Activated CD4-positive, alpha-beta T cell treated with anti-CD3 and anti-CD28 coated beads, Interleukin-2, amount 50 U/mL, for 48 hours (primary cell): ENCODE data around the gene TECR.
A peak's percentile ranks its signal among the peaks of the same experiment; 100 is the strongest.
"Not testable (repeated sequence)": the region's sequence is repeated elsewhere in the genome, so short reads cannot be mapped to it uniquely, and the experiment has no call there.

Experiments used
- DNase-seq, 2 experiments: peaks; one replicate each; pipeline ENCODE4 v3.0.0-alpha.2; 2020

The TECR gene

DNA sequence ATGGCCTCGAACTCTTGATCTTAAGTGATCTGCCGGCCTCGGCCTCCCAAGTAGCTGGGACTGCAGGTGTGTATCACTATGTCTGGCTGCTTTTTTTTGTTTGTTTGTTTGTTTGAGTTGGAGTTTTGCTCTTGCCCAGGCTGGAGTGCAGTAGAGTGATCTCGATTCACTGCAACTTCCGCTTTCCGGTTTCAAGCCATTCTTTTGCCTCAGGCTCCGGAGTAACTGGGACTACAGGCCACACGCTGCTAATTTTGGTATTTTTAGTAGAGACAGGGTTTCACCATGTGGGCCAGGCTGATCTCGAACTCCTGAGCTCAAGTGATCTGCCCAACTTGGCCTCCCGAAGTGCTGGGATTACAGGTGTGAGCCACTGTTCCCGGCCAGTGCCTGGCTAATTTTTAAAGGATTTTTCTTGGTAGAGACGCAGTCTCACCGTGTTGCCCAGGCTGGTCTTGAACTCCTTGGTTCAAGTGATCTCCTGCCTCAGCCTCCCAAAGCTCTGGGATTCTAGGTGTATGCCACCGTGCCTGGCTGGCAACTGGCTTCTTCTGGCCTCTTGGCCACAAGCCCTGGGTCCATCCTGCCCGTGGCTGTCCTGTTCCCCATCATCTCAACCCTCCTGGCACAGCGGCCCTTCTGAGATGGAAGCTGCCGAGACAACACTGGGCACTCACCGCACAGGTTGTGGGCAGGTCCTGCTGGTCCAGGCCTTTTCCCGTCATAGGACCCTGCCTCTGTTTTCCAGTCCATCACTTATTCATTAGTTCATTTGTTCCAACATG lies 11.5 kb downstream of the TECR start:
- DNase-seq: no peak

DNA sequence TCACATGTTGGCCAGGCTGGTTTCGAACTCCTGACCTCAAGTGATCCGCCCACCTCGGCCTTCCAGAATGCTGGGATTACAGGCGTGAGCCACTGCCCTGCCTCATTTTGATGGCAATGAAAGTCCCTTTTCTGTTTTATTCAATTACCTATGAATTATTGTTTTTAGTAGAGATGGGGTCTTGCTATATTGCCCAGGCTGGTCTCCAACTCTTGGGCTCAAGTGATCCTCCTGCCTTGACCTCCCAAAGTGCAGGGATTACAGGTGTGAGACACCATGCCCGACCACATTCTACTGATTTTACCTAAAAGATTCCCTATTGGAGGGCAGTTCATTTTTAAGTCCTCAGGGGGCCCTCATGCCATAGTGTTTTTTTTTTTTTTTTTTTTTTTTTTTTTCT lies 12.6 kb downstream of the TECR start:
- DNase-seq: not testable (repeated sequence)

DNA sequence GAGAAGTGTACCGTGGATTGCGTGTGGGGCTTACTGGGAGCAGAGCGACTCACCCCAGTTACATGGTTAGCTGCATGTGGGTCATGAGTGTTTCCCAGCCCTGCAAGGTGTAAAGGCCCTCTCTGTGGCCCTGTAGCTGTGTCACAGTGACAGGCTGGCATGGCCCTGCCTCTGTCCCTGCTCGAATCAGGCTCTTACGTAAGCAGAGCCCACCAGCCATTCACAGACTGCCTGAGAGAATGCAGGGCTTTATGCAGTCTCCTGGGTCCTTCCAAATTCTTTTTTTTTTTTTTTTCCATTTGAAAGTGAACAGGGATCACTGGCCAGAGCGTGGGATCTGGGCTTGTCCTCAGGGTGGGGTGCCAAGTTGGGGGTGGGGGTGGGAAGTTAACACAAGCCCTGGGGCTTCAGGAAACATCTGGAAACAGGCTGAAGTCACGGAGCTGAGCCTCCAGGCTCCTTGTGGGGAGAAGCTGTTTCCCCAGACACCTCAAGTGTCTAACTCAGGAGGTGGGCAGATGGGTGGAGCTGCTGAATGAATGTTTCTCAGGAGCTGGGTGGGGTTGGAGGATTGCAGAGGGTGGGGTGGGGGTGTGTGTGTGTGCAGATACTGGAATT lies 13.4 kb downstream of the TECR start:
- DNase-seq: no peak

DNA sequence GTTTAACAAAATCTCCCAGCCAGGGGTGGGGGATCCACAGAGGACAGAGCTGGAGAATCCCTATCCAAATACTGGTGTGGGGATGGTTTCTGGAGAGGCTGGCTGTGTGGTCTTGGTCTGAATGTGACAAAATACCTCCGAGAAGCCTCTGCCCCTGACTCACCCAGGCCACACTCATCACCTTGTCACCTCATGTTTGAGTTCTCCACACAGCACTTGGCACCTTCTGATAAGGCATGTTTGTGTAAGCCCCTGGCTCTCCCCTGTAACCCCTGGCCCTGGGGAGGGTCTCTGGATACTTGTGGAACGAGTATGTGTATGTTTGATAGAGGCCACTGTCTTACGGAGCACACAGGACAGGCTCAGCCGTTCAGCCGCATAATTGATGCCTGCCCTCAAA lies 14.7 kb downstream of the TECR start:
- no peak for DNase-seq

DNA sequence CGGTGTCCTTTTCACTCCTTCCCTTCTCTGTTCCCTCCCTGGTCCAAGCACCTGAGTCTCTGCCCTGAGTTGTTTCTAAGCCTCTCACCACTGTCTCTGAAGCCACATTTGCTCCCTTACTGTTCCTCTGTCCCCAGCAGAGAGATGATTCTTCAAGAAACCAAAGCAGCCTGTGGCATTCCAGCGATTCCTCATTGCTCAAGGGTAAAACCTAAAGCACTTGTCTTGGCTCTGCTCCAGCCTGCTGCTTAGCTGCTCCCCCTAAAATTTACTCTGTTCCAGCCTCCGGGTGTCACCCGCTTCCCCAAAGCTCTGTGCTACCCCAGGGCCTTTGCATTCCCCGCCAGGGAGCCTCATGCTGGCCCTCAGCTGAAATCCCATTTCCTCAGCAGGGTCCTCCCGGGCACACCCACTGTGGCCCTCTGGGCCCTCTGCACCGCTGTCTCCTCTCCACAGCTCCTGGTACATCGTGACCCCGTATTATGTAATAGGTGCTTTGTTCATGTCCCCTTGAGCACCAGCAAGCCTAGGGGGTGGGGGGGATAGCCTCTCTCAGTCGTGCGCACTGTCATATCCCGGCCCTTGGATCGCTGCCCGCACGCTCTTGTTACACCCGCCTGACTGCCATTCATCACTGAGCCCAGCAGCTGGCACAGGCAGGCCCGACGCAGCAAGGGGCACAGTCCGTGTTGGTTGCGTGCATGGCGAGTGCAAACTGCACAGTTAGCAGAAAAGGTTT lies 15.8 kb downstream of the TECR start:
- no peak for DNase-seq

DNA sequence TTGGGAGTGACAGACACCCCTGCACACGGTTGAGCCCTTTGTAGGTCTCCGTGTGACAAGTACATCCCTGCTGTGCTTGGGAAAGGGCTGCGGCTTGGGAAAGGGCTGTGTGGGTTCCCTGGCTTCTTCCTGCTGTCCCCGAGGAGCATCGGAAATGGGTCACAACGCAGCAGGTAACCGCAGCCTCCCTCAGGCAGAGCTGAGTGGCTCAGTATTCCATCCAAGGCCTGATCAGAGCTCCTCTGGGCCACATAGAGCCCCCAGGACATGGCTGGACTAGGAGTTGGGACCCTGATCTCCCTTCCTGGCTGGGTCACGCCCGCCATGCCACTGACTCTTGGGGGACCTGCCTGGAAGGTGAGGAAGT lies 16.3 kb downstream of the TECR start:
- DNase-seq: no peak

DNA sequence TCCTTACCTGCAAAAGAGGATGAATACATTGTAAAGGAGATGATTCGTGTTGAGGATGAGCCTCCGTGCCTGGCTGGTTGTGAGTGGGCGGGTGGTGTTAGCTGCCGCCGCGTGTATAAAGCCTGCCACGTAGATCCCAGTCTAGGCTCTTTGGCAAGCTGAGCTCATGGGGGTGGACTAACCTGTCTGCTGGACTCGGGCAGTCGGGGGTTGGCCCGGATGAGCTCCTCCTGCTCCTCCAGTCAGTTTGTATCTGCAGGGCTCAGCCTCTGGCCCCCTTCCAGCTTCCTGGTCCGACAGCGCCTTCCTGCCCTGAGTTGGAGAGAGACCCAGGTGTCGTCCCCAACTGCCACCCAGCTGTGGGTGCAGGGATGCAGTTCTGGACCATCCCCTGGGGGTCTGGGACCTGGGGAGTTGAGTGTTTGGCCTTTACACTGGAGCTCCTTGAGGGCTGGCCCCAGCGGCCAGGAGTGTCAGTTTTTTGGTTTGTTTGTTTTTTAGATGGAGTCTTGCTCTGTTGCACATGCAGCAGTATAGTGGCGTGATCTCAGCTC lies 20.9 kb downstream of the TECR start:
- no peak for DNase-seq

DNA sequence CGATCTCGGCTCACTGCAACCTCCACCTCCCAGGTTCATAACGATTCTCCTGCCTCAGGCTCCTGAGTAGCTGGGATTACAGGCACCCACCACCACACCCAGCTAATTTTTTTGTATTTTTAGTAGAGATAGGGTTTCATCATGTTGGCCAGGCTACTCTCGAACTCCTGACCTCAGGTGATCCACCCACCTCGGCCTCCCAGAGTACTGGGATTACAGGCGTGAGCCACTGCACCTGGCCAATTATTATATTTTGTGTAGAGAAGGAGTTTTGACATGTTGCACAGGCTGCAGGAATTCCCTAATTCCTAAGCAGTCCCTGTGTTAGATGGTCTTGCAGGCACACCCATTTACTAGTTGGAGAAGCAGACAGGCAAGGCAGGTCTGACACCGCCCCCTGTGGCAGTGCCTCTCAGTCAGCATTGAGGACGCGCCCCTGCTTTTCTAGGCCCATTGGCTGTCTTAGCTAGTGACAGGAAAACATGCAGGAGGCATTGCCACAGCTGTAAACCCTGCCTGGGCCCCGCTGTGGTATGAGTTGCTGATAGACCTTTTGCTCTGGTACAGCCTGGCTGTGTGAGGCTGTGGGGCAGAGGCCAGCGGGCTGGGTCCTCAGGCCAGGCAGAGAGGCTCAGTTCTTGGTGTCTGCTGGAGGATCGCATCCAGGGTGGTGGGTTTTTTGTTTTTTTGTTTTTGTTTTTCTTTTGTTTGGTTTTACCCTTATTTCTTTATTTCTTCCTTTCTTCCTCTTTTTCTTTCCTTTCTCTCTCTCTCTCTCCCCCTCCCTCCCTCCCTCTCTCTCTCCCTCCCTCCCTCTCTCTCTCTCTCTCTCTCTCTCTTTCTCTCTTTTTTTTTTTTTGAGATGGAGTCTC lies 22.0 kb downstream of the TECR start:
- DNase-seq: peak; percentile 63 to 71

DNA sequence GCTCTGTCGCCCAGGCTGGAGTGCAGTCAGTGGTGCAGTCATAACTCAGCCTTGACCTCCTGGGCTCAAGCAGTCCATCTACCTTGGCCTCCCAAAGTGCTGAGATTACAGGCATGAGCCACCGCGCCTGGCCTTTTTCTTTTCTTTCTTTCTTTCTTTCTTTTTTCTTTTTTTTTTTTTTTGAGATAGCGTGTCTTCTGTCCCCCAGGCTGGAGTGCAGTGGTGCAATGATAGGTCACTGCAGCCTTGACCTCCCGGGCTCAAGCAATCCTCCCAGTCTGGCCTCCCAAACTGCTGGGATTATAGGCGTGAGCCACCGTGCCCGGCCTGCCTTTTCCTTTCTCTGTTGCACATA lies 22.6 kb downstream of the TECR start:
- not testable (repeated sequence) for DNase-seq

DNA sequence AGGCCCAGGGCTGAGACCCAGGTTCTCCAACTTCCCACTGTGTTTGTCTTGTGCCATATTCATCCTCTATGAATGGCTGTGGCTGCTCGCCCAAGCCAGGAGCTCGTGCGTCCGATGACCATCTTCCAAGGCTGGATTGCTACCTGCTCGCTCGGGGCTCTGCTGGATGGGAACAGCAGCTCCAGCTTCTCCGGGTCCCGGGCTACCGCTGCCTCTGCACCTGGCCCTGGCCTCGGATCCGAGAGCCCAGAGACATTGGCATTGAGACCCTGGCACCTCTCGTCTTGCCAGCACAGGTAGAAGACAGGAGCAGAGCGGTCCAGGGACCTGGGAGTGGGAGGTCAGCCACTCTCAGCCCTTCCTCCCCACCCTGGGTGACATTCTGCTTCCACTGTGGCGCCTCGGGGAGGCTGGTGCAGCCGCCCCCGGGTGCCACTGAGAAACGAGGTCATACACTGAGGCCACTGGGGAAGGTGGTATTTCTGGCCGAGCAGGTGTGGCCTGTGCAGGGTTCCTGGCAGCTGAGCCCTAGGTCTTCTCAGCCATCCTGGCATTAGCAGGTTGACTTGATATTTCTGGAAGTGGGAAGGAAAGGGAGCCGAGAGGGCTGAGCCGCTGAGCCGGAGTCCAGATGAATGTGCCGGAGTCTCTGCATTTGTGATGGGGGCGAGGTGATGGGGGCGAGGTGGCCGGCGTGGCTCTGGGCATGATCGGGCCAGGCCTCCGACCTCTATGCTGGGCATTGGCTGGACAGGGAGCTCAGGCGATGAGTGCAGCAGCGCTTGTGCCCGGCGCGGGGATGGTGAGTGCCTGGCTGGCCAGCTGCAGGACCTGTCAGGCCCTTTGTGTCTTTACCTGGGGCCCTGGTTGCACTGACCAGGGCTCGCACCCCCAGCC lies 23.9 kb downstream of the TECR start:
- DNase-seq: no peak

DNA sequence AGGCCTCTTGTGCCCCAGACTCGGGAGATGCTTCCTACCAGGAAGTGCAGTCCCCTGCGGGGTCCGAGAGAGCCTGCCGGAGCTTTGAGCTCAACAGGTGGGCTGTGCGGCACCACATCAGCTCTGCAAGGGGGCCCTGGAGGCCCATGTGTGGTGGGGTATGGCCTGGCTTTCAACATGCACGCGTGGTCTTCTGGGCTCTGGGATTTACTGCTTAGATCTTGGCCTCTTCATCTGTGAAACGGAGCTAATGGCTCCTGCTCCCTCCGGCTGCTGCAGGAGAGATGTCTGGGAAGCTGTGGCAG lies 24.5 kb downstream of the TECR start:
- DNase-seq: no peak

DNA sequence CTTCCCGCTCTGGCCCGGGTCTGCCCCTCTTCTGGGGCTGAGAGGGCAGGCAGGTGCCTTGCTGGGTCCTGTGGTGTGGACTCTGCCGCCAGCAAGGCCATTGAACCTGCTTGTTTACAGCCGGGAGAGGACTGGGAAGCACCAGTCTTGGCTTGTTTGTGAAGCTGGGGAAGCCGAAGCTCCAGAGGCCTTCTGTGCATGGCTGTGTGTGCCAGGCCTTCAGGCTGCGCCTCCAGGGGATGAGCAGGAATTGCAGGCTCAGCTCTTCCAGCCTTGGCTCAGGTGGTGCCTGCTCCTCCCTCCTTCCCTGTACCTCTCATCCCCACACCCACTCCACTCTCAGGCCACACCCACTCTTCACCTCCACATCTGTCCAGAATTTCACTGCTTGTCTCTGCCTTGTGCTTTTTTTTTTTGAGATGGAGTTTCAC lies 25.0 kb downstream of the TECR start:
- DNase-seq: no peak

DNA sequence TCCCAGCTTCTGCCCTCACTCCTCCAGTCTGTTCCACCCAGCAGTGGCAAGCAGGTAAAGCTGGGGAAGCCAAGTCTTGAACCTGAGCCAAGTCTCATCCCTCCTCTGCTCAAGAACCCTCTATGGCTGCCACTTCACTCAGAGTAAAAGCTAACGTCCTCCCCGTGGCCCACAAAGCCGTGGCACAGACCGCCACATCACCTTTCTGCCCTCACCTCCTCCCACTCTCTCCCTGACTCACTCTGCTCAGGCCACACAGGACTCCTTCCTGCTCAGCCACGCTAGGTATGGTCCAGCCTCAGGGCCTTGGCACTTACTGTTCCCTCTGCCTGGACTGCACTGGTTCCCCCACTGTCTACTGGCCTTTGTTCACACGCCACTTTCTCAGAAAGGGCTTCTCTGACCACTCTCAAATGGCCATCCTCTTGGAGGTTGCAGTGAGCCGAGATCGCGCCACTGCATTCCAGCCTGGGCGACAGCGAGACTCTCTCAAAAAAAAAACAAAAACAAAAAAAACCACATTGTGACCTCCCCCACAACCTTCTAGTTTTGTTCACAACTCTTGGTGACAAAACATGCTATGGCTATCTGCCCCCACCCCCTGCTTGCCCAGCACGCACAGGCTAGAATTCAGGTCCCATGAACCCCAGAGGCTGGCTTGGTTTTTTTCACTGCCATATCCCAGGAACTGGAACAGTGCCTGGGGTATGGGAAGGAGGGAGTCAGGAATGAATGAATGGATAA lies 26.7 kb downstream of the TECR start:
- DNase-seq: no peak

DNA sequence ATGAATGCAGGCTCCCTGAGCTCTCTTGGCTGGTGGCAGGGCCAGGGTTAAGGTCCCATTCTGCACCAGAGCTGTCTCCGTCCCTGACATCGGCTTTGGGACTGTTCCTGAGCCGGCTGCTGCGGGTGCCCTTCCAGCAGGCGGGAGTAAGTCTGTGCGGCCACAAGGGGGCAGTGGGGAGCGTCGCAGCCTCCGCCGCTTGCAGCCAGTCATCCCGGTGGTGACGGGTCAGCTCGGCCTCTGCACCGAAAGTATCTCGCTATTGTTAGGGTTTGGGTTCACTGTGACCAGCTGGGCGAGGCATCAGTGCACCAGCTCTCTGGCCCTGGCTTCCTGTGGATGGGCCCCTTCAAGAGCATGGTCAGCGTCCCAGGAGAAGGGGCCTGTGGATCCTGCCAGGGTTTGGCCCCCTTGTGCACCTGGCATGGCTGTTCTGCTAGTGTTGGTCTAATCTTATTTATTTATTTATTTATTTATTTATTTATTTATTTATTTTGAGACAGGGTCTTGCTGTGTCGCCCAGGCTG lies 27.3 kb downstream of the TECR start:
- peak; percentile 82 to 85 for DNase-seq

DNA sequence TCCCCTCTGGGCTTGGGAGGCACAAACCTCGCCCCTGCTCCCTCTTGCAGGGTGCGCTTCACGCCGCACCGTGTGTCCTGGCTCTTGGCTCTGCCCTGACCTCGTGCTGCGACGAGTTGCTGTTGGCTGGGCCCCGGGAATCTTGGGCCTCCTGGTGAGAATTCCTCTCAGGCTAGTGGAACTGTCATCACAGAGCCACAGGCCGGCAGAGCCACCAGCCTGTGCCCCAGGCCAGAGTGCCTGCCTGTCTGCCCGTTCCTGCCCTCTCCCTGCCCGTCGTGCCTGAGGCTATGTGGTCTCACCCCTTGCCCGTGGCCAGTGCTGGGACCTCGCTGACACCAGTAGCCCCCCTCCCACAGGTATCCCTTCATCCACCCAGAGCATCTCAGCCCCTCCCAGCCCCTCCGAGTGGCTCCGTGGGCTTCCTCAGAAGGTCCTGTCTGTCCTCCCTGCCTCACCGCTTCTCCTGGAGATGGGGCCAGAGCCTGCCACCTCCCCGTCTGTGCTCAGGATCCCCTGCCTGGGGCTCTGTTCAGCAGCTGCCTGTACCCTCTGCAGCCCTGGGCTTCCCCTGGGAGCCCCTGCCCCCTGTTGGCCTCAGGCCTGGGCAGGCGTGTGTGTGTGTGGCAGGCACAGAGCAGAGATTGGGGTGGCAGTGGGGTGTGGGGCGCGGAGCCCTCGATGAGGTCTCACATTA lies 29.1 kb downstream of the TECR start:
- no peak for DNase-seq

DNA sequence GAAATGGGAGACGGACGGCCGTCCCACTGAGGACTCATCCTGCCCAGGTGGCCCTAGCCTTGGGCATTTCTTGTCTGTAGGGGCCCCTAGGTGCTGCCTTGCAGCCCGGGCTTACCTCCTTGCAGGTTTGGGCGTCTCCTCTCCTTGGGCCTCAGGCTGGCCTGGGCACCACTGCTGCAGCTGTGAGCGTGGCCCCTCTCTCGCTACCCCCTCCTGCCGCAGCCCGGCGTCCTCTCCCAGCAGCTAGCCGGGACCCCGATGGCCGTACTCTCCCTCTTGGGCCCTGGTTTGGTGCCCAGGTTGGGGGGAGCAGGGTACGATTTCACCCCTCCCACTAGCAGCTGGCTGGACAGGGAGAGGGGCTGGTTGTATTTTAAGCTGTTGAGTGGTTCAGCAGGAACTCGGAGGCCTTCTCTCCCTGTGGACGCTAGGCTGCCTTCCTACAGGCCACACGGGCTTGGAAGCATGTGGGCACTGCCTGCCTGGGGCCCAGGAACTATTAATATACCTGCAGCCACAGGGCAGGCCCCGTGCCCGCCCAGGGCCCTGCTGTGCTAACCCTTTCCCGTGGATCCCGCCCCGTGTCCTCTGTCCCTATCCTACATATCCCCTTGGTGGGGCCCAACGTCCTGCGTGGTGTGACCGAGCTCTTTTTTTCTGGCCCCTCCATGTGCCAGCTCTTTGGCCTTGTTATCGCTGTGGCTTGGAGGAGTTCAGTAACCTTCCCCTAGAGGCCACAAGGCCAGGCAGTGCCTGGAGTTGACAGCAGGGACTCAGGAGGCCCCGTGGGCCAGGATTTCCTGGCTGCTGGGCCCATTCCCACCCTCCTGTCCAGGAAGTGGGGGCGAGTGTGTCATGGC lies 30.8 kb downstream of the TECR start:
- no peak for DNase-seq

DNA sequence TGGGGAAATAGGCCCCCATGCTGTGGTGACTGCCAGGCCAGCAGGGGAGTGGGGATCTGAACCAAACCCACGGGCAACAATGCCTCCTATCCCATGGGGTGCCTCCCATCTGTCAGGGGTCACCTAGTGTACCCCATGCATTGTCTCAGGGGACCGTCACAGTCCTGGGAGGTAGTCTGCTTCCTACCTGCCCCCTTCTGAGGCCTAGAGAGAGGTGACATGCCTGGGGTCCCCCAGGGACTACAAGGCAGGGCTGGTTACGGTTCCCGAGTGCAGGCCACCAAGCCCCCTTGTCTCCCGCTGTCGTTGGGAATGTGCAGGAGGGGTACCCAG lies 31.3 kb downstream of the TECR start:
- no peak for DNase-seq

DNA sequence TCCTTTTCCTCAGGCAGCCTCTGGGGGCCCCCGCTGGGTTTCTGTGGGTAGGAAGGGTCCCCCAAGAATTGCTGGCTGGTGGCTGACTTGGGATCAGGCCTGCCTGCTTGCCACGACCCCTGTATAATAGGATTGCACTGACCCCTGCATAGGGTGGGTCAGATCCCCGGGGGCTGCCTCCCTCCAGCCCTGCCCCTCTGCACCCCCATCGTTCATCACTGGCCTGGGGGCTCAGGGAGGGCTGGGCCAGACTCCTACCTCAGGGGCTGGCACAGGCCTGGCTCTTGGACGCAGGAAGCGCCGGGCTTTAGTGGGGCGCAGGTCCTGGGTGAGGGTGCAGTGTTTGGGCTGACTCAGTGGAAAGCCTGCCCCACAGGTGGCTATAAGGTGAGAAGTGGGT lies 31.9 kb downstream of the TECR start:
- no peak for DNase-seq

DNA sequence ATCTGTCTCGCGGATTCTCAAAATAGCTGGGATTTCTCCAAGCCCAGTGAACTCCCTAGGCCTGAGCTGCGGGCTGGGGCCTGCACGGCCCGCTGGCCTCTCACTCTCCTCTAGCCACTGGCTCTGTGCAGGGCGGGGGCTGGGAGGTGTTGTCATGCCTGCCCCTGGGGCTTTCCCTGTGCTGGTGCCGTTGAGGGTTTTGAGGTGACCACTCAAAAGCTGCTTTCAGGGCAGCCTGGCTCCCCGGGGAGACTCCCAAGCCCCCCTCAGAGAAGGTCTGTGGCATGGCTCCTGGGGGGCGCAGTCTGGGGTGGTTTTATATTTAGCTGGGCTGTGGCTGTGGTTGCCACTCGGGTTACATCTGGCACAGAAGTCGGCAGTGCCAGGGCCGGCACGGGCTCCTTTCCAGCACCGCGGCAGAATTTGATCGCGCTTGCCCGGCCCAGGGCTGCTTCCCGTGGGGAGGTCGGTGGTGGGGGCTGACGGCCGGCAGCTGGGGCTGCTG lies 32.5 kb downstream of the TECR start:
- DNase-seq: no peak
